Measurements from ENCODE around the gene ARHGEF3.

ARHGEF3 gene

GRCh38 chr3:56802378-56802745, 613 bp upstream of the ARHGEF3 start:
- no peaks in the 10 kb centered on the region for H3K36me3 Mint-ChIP-seq (ENCODE audit: low read depth)
- no peak overlapping the region for H3K27ac Mint-ChIP-seq
- no peak for DNase-seq
- H3K9me3 Mint-ChIP-seq: no peaks in the 10 kb centered on the region
- TF ChIP-seq CTCF (IDR thresholded peaks at IDR 0.05): no peak
- H3K27me3 Mint-ChIP-seq (ENCODE audit: low read depth, poor library complexity): peaks cover 24% of the 10 kb centered on the region
- peak overlapping the region; percentile 73 for H3K4me3 Mint-ChIP-seq
- H3K4me1 Mint-ChIP-seq: peaks cover 42% of the 10 kb centered on the region

- Mint-ChIP-seq H3K4me3 (peak overlapping the region; percentile 92), H3K9me3 (no peaks in the 10 kb centered on the region), H3K36me3 (ENCODE audit: low read depth) (no peaks in the 10 kb centered on the region), H3K27ac (no peak overlapping the region), H3K27me3 (ENCODE audit: low read depth, poor library complexity) (peaks cover 24% of the 10 kb centered on the region), H3K4me1 (peaks cover 42% of the 10 kb centered on the region)
- DNase-seq: no peak
- TF ChIP-seq CTCF (IDR thresholded peaks at IDR 0.05): no peak
Measured at GRCh38 chr3:56800832-56801661, 702 bp downstream of the ARHGEF3 start.

- Mint-ChIP-seq H3K4me1 (peaks cover 42% of the 10 kb centered on the region), H3K9me3 (no peaks in the 10 kb centered on the region), H3K4me3 (peak overlapping the region; percentile 92), H3K36me3 (ENCODE audit: low read depth) (no peaks in the 10 kb centered on the region), H3K27ac (no peak overlapping the region), H3K27me3 (ENCODE audit: low read depth, poor library complexity) (peaks cover 27% of the 10 kb centered on the region)
- TF ChIP-seq CTCF (IDR thresholded peaks at IDR 0.05): no peak
- no peak for DNase-seq
Measured at GRCh38 chr3:56800130-56800831, 1.5 kb downstream of the ARHGEF3 start.

- Mint-ChIP-seq H3K27ac (no peak overlapping the region), H3K36me3 (ENCODE audit: low read depth) (no peaks in the 10 kb centered on the region), H3K27me3 (ENCODE audit: low read depth, poor library complexity) (peaks cover 29% of the 10 kb centered on the region), H3K4me3 (no peak overlapping the region), H3K4me1 (peaks cover 37% of the 10 kb centered on the region), H3K9me3 (no peaks in the 10 kb centered on the region)
- TF ChIP-seq CTCF (IDR thresholded peaks at IDR 0.05): peak; percentile 59
- DNase-seq: no peak
Measured at GRCh38 chr3:56799251-56799882, 2.4 kb downstream of the ARHGEF3 start.

GRCh38 chr3:56796996-56797395, 4.8 kb downstream of the ARHGEF3 start:
- Mint-ChIP-seq H3K4me3 (no peak overlapping the region), H3K27ac (no peak overlapping the region), H3K36me3 (ENCODE audit: low read depth) (peaks cover 5% of the 10 kb centered on the region), H3K4me1 (peaks cover 41% of the 10 kb centered on the region), H3K27me3 (ENCODE audit: low read depth, poor library complexity) (peaks cover 23% of the 10 kb centered on the region), H3K9me3 (peaks cover 4% of the 10 kb centered on the region)
- no peak for DNase-seq
- no peak for TF ChIP-seq CTCF (IDR thresholded peaks at IDR 0.05)
